Vagina (tissue), 2 donors: Measurements from ENCODE around the gene MAD1L1.

Experiments used
- CTCF ChIP-seq, 3 experiments: fragments of 450-650 bp in 2 of 3; fragments of 200-600 bp in 1 of 3; sonication (generic) in 1 of 3; IDR thresholded peaks; one replicate each; pipeline ENCODE4 v1.5.1; 2017 to 2019; ENCODE audit warnings: antibody characterized with exemption in 3 of 3, mild to moderate bottlenecking in 2 of 3, moderate library complexity in 2 of 3
- POLR2A ChIP-seq, 2 donors: fragments of 450-650 bp; IDR thresholded peaks; one replicate each; pipeline ENCODE4 v1.6.1; 2017; ENCODE audit warnings: antibody characterized with exemption in 2 of 2, mild to moderate bottlenecking in 2 of 2, moderate library complexity in 2 of 2

GRCh38 chr7:2165239-2165609 lies 67.5 kb downstream of the MAD1L1 start:
- no peak for TF ChIP-seq CTCF (IDR thresholded peaks at IDR 0.05)
- TF ChIP-seq POLR2A (IDR thresholded peaks at IDR 0.05), result no peak
